T-helper 2 cell treated with Interferon-gamma antibody and Interleukin-4, amounts not matched to agents 5 μg/mL and 100 μg/mL, for 36 hours (primary cell): ENCODE data around the gene NCOA4.
"Not testable (repeated sequence)": the region's sequence is repeated elsewhere in the genome, so short reads cannot be mapped to it uniquely, and the experiment has no call there.

Experiments
- DNase-seq: peaks from one replicate; pipeline ENCODE4 v3.0.0; 2021; ENCODE audit warnings: low spot score
- H3K27ac Mint-ChIP-seq: one replicate; pipeline ENCODE4 v1.8.0; 2021; ENCODE audit warnings: mild to moderate bottlenecking, mixed read lengths
- H3K27me3 Mint-ChIP-seq: one replicate; pipeline ENCODE4 v1.8.0; 2021; ENCODE audit warnings: low read depth, mixed read lengths
- H3K36me3 Mint-ChIP-seq: one replicate; pipeline ENCODE4 v1.8.0; 2021; ENCODE audit warnings: low read depth, mixed read lengths
- H3K4me1 Mint-ChIP-seq: one replicate; pipeline ENCODE4 v1.8.0; 2021; ENCODE audit warnings: low read depth, mixed read lengths
- H3K4me3 Mint-ChIP-seq: one replicate; pipeline ENCODE4 v1.8.0; 2022; ENCODE audit warnings: mild to moderate bottlenecking, moderate library complexity, mixed read lengths
- H3K9me3 Mint-ChIP-seq: one replicate; pipeline ENCODE4 v1.8.0; 2021; ENCODE audit warnings: mixed read lengths

Gene NCOA4

DNA sequence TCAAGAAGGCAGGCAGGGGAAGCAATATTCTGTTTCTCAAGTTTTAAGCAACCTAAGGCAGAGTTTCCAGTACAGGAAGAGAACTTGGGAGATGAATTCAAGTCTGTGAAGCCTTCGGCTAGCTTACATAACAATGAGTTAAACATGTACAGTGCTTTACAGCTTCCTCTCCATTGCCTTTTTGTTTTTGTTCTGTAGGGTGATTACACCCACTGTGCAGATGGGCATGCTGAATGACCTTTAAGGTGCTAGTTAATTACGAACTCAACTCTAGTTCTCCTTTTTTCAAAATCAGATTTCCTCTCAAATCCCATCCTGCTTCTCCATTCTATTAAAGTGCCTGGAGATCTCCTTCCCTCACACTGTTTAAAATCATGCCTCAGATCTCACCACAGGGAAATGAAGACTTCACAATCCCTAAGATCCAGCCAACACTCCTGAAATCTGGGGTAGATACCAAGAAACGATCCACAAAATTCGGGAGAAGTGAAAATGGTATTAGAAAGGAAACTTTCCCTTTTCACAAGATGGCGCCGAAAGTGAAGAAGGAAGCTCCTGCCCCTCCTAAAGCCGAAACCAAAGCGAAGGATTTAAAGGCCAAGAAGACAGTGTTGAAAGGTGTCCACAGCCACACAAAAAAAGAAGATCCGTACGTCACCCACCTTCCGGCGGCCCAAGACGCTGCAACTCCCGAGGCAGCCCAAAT, 32.5 kb upstream of the NCOA4 start:
- Mint-ChIP-seq H3K4me3 (no peak overlapping the region), H3K9me3 (no peaks in the 10 kb centered on the region), H3K27ac (no peak overlapping the region), H3K36me3 (no peaks in the 10 kb centered on the region), H3K4me1 (no peaks in the 10 kb centered on the region), H3K27me3 (peaks cover 4% of the 10 kb centered on the region)
- no peak for DNase-seq

DNA sequence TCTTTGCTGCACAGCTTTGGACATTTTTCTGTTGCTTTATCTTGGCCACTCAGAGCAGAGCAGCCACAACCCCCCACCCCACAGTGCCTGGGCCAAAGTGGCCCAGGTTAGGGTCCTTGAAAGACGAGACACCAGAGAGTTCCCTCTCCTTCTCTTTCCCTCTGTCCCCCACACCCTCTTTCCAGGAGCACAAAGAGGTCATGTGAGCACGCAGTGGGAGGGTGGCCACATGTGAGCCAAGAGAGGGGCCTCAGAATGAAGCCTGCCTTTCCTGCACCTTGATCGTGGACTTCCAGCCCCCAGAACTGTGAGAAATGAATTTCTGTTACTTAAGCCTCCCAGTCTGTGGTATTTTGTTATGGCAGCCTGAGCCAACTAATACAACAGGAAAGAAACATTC, 30.3 kb upstream of the NCOA4 start:
- no peaks in the 10 kb centered on the region for H3K9me3 Mint-ChIP-seq
- H3K36me3 Mint-ChIP-seq: no peaks in the 10 kb centered on the region
- no peak for DNase-seq
- H3K4me3 Mint-ChIP-seq: no peak overlapping the region
- H3K27me3 Mint-ChIP-seq: peaks cover 9% of the 10 kb centered on the region
- H3K27ac Mint-ChIP-seq: no peak overlapping the region
- no peaks in the 10 kb centered on the region for H3K4me1 Mint-ChIP-seq

DNA sequence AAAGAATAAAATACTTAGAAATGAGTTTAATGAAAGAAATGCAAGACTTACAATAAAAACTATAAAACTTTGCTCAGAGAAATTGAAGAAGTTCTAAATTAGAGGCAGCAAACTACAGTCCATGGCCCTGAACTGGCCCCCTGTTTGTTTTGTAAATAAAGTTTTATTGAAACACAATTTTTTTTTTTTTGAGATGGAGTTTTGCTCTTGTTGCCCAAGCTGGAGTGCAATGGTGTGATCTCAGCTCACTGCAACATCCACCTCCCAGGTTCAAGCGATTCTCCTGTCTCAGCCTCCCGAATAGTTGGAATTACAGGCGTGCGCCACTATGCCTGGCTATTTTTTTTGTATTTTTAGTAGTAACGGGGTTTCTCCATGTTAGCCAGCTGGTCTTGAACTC, 27.5 kb upstream of the NCOA4 start:
- H3K9me3 Mint-ChIP-seq, H3K36me3 Mint-ChIP-seq, H3K4me3 Mint-ChIP-seq, DNase-seq, H3K4me1 Mint-ChIP-seq, H3K27ac Mint-ChIP-seq: not testable (repeated sequence)
- H3K27me3 Mint-ChIP-seq: peaks cover 13% of the 10 kb centered on the region

DNA sequence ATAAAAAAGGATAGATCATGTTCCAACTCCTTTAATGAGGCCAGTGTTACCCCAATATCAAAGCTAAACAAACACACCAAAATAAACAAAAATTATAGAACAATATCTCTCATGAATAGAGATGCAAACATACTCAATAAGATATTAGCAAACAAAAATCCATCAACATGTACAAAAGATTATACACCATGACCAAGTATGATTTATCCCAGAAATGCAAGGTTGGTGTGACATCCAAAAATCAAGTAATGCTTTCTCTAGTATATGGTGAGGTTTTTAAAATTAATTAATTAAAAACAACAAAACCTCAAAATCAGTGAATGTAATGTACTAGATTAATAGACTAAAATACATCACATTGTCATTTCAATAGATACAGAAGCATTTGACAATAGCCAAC, 26.6 kb upstream of the NCOA4 start:
- H3K27ac Mint-ChIP-seq: no peak overlapping the region
- no peak for DNase-seq
- peaks cover 10% of the 10 kb centered on the region for H3K27me3 Mint-ChIP-seq
- peaks cover 3% of the 10 kb centered on the region for H3K4me1 Mint-ChIP-seq
- H3K9me3 Mint-ChIP-seq: no peaks in the 10 kb centered on the region
- no peaks in the 10 kb centered on the region for H3K36me3 Mint-ChIP-seq
- no peak overlapping the region for H3K4me3 Mint-ChIP-seq

DNA sequence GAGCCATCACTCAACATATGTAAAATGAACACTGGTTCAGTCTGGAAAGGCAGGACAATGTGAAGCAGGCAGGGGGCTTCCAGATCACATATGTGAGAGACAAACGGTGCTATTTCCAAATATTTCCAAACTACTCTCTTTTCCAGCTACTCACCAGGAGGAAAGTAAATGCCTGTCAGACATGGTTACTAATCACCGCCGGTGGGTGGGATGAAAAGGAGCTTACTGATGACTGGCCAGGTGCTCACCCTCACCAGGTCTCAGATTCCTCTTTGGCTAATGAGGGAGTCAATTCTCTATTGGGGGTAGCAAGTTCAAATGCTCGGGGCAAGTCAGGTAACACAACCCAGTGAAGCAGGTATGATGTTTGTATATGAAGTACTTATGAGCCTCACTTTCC, 25.3 kb upstream of the NCOA4 start:
- Mint-ChIP-seq H3K27ac (no peak overlapping the region), H3K4me1 (peaks cover 6% of the 10 kb centered on the region)
- no peak for DNase-seq

DNA sequence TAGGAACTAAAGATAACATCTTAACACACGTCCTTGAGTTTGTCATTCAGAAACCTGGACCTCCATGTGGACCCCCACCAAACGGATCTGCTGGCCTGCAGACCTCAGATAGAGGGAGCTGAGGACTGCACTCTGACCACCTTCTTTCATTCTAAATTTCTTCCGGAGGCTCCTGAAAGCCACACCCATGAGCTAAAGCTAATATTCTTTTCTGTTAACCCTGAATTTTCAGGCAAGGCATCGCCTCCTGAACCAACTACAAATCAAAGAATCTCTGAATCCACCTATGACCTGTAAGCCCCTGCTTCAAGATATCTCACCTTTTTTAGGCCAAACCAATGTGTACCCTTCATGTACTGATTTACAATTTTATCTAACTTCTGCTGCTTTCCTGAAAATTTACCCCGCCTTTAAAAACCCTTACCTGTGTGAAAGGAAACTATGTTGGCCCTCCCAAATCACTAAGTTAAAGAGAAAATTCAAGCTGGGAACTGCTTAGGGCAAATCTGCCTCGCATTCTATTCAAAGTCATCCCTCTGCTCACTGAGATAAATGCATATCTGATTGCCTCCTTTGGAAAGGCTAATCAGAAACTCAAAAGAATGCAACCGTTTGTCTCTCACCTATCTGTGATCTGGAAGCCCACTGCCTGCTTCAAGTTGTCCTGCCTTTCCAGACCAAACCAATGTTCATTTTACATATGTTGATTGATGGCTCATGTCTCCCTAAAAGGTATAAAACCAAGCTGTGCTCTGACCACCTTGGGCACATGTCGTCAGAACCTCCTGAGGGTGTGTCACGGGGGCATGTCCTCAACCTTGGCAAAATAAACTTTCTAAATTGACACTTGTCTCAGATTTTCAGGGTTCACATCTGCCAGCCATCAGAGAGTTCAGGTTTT, 23.4 kb upstream of the NCOA4 start:
- no peaks in the 10 kb centered on the region for H3K36me3 Mint-ChIP-seq
- DNase-seq: no peak
- H3K4me1 Mint-ChIP-seq: peaks cover 6% of the 10 kb centered on the region

More for the DNA sequence above, 25.3 kb upstream of the NCOA4 start:
- H3K27me3 Mint-ChIP-seq: peaks cover 13% of the 10 kb centered on the region
- no peaks in the 10 kb centered on the region for H3K9me3 Mint-ChIP-seq
- H3K36me3 Mint-ChIP-seq: no peaks in the 10 kb centered on the region
- H3K4me3 Mint-ChIP-seq: no peak overlapping the region

DNA sequence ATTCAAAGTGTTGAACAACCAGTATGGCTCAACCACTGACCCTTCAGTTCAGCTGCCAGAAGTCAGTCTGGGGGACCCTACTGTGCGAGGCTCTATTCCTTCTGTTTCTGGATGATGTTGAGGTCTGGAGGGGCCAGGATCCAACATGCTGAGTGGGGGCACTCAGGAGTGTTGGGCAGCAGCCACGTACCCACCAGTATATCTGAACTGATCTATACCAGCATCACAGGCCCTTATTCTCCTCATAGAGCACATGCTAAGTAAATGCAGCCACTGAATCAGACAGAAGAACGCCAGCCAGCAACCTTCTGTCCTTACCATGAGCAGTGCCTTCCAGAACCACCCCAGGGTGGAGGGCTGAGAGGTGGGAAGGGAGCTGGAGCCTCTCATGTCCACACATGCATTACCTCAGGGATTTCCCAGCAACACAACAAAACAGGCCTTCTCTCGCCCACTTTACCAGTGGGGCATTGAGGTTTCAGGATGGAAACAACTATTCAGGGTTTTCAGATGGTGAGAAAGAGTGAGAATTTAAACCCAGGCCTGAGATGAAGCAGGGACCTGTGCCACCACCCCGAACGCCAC, 22.5 kb upstream of the NCOA4 start:
- no peak overlapping the region for H3K4me3 Mint-ChIP-seq
- no peaks in the 10 kb centered on the region for H3K9me3 Mint-ChIP-seq
- H3K4me1 Mint-ChIP-seq: peaks cover 6% of the 10 kb centered on the region
- H3K27me3 Mint-ChIP-seq: peaks cover 17% of the 10 kb centered on the region
- DNase-seq: no peak
- H3K36me3 Mint-ChIP-seq: no peaks in the 10 kb centered on the region
- no peak overlapping the region for H3K27ac Mint-ChIP-seq

More for the DNA sequence above, 23.4 kb upstream of the NCOA4 start:
- Mint-ChIP-seq H3K9me3 (no peaks in the 10 kb centered on the region), H3K27me3 (peaks cover 15% of the 10 kb centered on the region), H3K27ac (no peak overlapping the region), H3K4me3 (no peak overlapping the region)

DNA sequence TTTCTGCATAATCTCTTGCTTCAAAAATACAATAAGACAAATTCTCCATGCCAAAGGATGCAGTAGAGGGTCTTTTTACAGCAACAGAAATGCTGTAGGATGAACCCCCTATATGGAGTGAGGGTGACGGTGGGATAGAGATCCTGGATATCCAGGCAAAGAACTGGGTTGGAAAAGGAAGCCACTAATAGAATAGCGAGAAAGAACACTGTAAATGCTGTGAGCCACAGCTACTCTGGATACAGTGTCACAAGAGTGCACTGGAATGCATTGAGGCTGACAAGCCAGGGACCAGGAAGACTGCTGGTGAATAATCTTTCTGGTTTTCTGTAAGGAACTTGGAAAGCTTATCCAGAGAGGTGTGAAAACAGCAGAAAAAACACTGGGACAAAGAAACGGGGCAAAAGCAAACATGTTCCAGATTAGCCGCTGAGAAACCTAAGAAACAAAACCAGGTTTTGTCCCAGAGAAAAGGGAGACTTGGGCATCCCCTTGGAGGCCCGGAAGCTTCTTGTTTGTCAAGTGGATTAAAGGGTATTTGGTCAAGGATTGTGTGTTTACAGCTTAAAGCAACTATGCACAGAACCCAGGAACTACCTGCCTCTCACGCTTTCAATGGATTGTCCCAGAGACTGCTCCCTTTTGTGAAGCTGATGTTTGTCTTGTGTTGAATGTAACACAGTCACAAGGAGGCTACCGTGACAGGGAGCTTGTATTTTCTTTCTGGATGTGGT, 21.8 kb upstream of the NCOA4 start:
- no peak overlapping the region for H3K4me3 Mint-ChIP-seq
- peaks cover 16% of the 10 kb centered on the region for H3K27me3 Mint-ChIP-seq
- no peak for DNase-seq
- H3K36me3 Mint-ChIP-seq: no peaks in the 10 kb centered on the region
- H3K4me1 Mint-ChIP-seq: peaks cover 6% of the 10 kb centered on the region
- H3K9me3 Mint-ChIP-seq: no peaks in the 10 kb centered on the region
- H3K27ac Mint-ChIP-seq: no peak overlapping the region

DNA sequence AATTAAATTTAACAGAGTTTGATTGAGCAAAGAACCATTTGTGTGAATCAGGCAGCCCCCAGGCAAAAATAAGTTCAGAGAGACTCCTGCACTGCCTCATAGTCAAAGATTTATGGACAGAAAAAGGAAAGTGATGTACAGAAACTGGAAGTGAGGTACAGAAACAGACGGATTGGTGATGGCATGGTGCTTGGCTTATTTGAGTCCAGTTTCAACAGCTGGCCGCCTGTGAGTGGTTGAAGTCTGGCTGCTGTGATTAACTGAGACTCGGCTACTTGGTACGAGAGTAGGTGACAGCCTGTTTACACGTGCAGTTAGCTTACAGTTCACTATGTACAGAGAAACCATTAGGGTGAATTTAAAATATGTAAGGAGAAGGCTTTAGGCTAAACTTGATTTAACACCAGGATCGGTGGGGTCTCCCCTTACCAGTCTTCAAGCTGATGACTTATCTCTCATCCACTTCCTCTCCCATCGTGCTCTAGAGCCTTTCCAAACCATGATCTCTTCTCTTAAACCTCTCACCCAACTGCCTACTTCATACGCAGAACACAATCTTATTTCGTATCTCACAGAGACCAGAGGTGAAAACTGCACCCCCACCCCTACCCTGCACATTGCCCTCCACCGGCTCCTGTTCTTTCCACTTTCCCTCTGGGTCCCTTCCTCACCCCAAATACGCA, 20.7 kb upstream of the NCOA4 start:
- Mint-ChIP-seq H3K4me3 (no peak overlapping the region), H3K9me3 (no peaks in the 10 kb centered on the region), H3K27ac (no peak overlapping the region), H3K36me3 (no peaks in the 10 kb centered on the region), H3K27me3 (peaks cover 16% of the 10 kb centered on the region), H3K4me1 (peaks cover 6% of the 10 kb centered on the region)
- DNase-seq: no peak

DNA sequence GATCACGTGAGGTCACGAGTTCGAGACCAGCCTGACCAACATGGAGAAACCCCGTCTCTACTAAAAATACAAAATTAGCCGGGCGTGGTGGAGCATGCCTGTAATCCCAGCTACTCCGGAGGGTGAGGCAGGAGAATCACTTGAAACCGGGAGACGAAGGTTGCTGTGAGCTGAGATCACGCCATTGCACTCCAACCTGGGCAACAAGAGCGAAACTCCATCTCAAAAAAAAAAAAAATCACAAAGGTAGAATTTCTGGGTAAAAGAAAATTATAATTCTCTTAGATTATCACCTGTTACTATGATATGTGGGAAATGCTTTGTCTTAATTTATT, 19.0 kb upstream of the NCOA4 start:
- not testable (repeated sequence) for H3K4me3 Mint-ChIP-seq, H3K4me1 Mint-ChIP-seq, H3K27ac Mint-ChIP-seq, H3K9me3 Mint-ChIP-seq, H3K36me3 Mint-ChIP-seq, DNase-seq
- H3K27me3 Mint-ChIP-seq: peaks cover 16% of the 10 kb centered on the region

DNA sequence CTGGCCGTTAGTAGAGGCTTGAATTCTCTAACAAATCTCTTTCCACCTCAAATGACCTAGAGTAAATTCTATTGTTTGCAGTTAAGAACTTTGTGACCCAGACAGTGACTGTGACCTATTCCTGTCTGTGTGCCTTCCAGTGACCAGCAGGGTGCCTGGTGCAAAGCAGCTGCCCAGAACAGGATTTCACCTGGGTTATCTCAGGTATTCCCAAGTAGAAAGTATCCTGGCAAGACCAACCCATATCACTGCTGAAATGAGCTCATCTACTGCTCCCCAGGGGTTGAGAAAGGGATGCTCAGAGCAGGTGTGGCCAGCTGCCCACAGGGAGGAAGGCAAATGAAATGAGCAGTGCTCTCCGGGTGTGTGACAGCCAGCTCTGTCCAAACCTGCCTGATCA, 17.7 kb upstream of the NCOA4 start:
- no peak overlapping the region for H3K27ac Mint-ChIP-seq
- H3K36me3 Mint-ChIP-seq: no peaks in the 10 kb centered on the region
- H3K9me3 Mint-ChIP-seq: no peaks in the 10 kb centered on the region
- H3K4me1 Mint-ChIP-seq: peaks cover 3% of the 10 kb centered on the region
- no peak overlapping the region for H3K4me3 Mint-ChIP-seq
- no peak for DNase-seq
- H3K27me3 Mint-ChIP-seq: peaks cover 12% of the 10 kb centered on the region

DNA sequence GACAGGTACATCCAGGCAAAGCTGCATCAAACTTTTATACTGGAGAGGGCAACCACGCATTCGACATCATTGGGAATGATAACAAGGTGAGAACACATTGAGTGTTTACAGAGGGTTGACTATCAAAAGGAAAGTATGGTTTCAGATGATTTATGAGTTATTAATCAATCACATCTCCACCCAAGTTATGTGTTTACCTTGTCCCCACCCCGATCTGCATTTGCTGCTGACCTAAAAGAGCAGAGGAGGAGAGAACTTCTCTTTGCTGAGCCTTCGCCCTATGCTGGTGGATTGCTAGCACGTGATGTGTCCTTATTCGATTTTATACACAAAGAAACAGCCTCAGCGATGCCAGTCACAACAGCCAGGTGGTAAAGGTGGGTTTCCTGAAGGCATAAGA, 15.8 kb upstream of the NCOA4 start, which contains the start of gene MSMB:
Gene MSMB (minus strand): TSS at position 9 of the 400 bp plus-strand sequence. CDS start 32 bp downstream, outside the sequence.
- Mint-ChIP-seq H3K36me3 (no peaks in the 10 kb centered on the region), H3K4me3 (no peak within 1 kb of the TSS), H3K9me3 (no peaks in the 10 kb centered on the region), H3K27me3 (peaks cover 11% of the 10 kb centered on the region), H3K27ac (no peak within 1 kb of the TSS), H3K4me1 (peaks cover 2% of the 10 kb centered on the region)
- no peak for DNase-seq

DNA sequence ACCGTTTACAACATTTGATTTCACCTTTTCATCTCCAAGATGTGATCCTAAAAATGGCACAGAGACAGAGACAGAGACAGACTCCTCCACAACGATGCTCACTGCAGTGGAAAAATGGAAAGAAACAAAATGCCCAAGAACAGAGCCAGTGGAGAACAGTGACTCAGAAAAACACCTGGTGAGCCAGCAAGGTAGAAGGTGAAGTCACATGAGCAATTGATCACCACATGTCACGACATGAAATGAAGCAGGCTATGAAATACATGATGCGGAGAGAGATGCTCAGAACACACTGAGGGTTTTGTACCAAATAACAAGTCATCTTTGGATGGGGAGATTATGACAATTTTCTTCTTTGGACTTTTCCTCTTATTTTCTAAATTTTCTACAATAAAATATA, 12.1 kb upstream of the NCOA4 start:
- H3K27me3 Mint-ChIP-seq: peaks cover 19% of the 10 kb centered on the region
- no peaks in the 10 kb centered on the region for H3K36me3 Mint-ChIP-seq
- H3K4me1 Mint-ChIP-seq: no peaks in the 10 kb centered on the region
- H3K9me3 Mint-ChIP-seq: no peaks in the 10 kb centered on the region
- no peak overlapping the region for H3K27ac Mint-ChIP-seq
- no peak overlapping the region for H3K4me3 Mint-ChIP-seq
- DNase-seq: no peak
